Measurements from ENCODE around the gene DHRS11.

Gene DHRS11

DNA sequence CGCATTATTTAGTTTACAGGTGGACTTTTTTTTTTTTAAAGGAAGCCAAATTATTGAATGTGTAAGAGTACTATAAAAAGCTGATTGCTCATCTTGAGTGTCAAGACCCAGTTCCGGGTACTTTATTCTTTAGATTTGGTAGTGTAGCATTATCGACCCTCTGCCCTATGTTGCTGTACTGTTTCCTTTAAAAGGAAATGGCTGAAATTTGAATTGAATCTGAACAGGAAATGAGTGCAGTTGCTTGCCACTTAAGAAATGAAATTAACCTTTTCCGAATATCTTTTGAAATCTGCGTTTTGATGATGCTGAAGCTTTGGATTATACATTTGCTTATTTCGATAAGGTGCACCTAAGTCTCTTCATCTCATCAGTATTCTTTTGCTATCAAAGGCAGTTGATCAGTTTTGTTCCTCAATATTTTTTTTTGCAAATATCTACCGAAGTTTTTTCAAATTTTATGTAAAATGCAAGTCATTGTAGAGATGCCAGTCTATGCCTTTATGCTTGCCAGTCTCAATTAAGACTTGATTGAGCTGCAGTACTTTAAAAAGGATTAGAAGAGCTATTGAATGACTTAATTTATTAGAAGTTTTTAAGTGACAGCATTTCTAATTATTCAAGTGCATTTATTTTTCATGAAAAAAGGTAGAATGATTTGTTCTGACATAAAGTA is 45.1 kb upstream of the DHRS11 start:
- FAIRE-seq (no peak), DNase-seq (ENCODE audit: insufficient read length, low spot score) (no peak)
- TF ChIP-seq CTCF (IDR thresholded peaks at IDR 0.05; ENCODE audit: insufficient read depth, missing control alignments) = no peak

- TF ChIP-seq CTCF (IDR thresholded peaks at IDR 0.05; ENCODE audit: insufficient read depth, missing control alignments) = no peak
- DNase-seq (ENCODE audit: insufficient read length, low spot score) (no peak), FAIRE-seq (no peak)
Measured at GRCh38 chr17:36547776-36548175, 43.9 kb upstream of the DHRS11 start.

DNA sequence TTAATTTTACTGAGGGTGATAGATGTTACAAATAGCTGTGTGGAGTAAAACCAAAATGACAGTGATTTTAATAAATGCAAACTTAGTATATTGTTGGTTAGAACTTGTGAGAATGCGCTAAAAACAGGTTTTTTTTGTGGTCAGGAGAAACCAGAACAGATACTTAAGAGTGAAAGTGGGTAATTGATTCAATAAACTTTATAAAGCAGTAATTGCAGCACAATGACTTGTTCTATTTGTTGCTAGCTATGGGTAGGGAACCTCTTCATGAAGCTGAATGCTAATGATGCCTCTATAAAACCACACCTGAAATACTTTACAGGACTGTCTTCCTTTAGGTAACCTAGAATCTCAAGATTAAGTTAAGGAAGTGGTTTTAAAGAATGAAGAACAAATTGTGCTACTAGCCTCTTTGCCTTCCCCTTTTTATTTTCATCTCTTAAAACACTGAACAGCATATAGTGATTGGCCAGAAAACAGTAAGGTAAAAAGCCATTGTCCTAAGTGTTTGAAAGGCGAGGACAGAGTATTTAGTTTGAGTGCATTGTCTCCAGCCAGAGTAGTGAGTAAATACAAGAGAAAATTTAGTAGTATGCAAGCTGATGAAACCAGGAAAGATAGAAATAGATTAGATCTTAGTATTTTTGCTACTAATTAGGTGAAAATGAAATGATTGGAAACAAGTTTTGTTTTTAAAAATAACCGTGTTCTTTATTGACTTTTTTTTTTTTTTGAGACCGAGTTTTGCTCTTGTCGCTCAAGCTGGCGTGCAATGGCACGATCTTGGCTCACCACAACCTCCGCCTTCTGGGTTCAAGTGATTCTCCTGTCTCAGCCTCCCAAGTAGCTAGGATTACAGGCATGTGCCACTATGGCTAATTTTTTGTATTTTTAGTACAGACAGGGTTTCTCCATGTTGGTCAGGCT is 40.9 kb upstream of the DHRS11 start:
- FAIRE-seq (no peak), DNase-seq (ENCODE audit: insufficient read length, low spot score) (no peak)
- no peak for TF ChIP-seq CTCF (IDR thresholded peaks at IDR 0.05; ENCODE audit: insufficient read depth, missing control alignments)

- FAIRE-seq (no peak), DNase-seq (ENCODE audit: insufficient read length, low spot score) (no peak)
- TF ChIP-seq CTCF (IDR thresholded peaks at IDR 0.05; ENCODE audit: insufficient read depth, missing control alignments) = no peak
Measured at GRCh38 chr17:36553459-36553858, 38.2 kb upstream of the DHRS11 start.

DNA sequence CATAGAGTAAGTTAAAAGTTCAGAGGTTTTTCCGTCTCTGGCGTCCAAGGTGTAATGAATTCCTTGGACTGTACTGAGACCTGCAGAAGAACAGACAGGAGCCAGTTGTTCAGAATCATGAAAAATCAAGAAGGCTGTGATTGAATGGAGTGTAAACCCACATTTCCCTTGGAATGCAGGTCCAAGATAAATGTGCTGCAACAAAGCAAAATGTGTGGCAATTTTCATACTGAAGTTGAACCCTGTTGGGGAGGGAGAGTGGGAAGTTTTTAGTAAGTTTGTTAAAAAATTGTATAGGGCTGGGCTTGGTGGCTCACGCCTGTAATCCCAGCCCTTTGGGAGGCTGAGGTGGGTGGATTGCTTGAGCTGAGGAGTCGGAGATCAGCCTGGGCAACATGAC is 25.6 kb upstream of the DHRS11 start:
- DNase-seq (ENCODE audit: insufficient read length, low spot score) (no peak), FAIRE-seq (no peak)
- TF ChIP-seq CTCF (IDR thresholded peaks at IDR 0.05; ENCODE audit: insufficient read depth, missing control alignments) = no peak

DNA sequence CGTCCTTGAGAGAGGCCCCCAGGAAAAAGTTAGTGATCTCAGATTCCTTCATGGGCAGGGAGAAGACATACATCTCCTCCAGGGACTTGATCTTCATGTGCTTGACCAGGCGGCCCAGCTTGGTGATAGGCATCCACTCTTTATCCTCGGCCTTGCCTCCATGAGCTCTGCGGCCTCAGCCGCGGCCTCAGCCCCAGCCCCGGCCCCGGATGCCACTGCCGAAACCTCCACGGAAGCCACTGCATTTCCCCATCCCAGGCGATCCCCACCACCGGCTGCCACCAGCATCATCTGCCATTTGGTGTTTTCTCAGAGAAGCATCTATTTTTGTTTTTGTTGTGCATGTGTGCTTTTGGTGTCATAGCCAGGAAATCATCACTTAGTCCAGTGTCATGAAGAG is 16.7 kb upstream of the DHRS11 start:
- TF ChIP-seq CTCF (IDR thresholded peaks at IDR 0.05; ENCODE audit: insufficient read depth, missing control alignments) = no peak
- DNase-seq (ENCODE audit: insufficient read length, low spot score) (no peak), FAIRE-seq (no peak)

- no peak for FAIRE-seq
- no peak for DNase-seq (ENCODE audit: insufficient read length, low spot score)
- TF ChIP-seq CTCF (IDR thresholded peaks at IDR 0.05; ENCODE audit: insufficient read depth, missing control alignments) = no peak
Measured at GRCh38 chr17:36576793-36577192, 14.9 kb upstream of the DHRS11 start.
